Measurements from ENCODE around the gene CHPF.

Gene CHPF

GRCh38 chr2:219573166-219573565 is 29.6 kb upstream of the CHPF start:
- no peaks in the 10 kb centered on the region for H3K27me3 ChIP-seq (ENCODE audit: low read length)
- no peaks in the 10 kb centered on the region for H3K9me3 ChIP-seq (ENCODE audit: insufficient read depth, low read length)
- H3K4me2 ChIP-seq (ENCODE audit: low read depth, low read length, poor library complexity, severe bottlenecking), result no peak overlapping the region

GRCh38 chr2:219572237-219573001 is 28.8 kb upstream of the CHPF start, which contains the start of gene INHA:
INHA (plus strand) TSS chr2:219572310; CDS start chr2:219572375, 65 bp downstream.
- Histone ChIP-seq H3K4me3 (ENCODE audit: insufficient read depth, low read length, poor library complexity, severe bottlenecking) (no peak within 1 kb of the TSS), H3F3A (ENCODE audit: insufficient read depth) (no peaks in the 10 kb centered on the region), H3K9me2 (replicated peaks; ENCODE audit: insufficient read depth, low read length) (no peaks in the 10 kb centered on the region), H3K4me2 (ENCODE audit: low read depth, low read length, poor library complexity, severe bottlenecking) (no peak within 1 kb of the TSS), H3K36me3 (ENCODE audit: low read length) (no peaks in the 10 kb centered on the region), H3K27me3 (ENCODE audit: low read length) (no peaks in the 10 kb centered on the region), H3K27ac (ENCODE audit: low read depth, low read length) (no peak within 1 kb of the TSS), H3K79me2 (ENCODE audit: insufficient read depth, low read length) (no peaks in the 10 kb centered on the region), H4K20me1 (ENCODE audit: low read depth, low read length) (no peaks in the 10 kb centered on the region), H2AFZ (ENCODE audit: low read depth, low read length, severe bottlenecking) (no peak within 1 kb of the TSS), H3K9ac (ENCODE audit: low read length) (no peak within 1 kb of the TSS), H3K9me3 (ENCODE audit: insufficient read depth, low read length) (no peaks in the 10 kb centered on the region)
- TF ChIP-seq CTCF (IDR thresholded peaks at IDR 0.05; ENCODE audit: insufficient read depth, low read length, poor library complexity, severe bottlenecking), result no peak
- TF ChIP-seq EZH2phosphoT487 (conservative IDR thresholded peaks at IDR 0.05; ENCODE audit: low read length), result no peak

More at GRCh38 chr2:219573166-219573565, 29.6 kb upstream of the CHPF start:
- H3K9ac ChIP-seq (ENCODE audit: low read length), result no peak overlapping the region
- H3K9me2 ChIP-seq (replicated peaks; ENCODE audit: insufficient read depth, low read length), result no peaks in the 10 kb centered on the region
- no peak overlapping the region for H3K27ac ChIP-seq (ENCODE audit: low read depth, low read length)
- no peaks in the 10 kb centered on the region for H3K79me2 ChIP-seq (ENCODE audit: insufficient read depth, low read length)
- H2AFZ ChIP-seq (ENCODE audit: low read depth, low read length, severe bottlenecking), result no peak overlapping the region
- H3K4me3 ChIP-seq (ENCODE audit: insufficient read depth, low read length, poor library complexity, severe bottlenecking), result no peak overlapping the region
- H3F3A ChIP-seq (ENCODE audit: insufficient read depth), result no peaks in the 10 kb centered on the region
- TF ChIP-seq CTCF (IDR thresholded peaks at IDR 0.05; ENCODE audit: insufficient read depth, low read length, poor library complexity, severe bottlenecking) (no peak), EZH2phosphoT487 (conservative IDR thresholded peaks at IDR 0.05; ENCODE audit: low read length) (no peak)
- H4K20me1 ChIP-seq (ENCODE audit: low read depth, low read length), result no peaks in the 10 kb centered on the region
- no peaks in the 10 kb centered on the region for H3K36me3 ChIP-seq (ENCODE audit: low read length)

DNA sequence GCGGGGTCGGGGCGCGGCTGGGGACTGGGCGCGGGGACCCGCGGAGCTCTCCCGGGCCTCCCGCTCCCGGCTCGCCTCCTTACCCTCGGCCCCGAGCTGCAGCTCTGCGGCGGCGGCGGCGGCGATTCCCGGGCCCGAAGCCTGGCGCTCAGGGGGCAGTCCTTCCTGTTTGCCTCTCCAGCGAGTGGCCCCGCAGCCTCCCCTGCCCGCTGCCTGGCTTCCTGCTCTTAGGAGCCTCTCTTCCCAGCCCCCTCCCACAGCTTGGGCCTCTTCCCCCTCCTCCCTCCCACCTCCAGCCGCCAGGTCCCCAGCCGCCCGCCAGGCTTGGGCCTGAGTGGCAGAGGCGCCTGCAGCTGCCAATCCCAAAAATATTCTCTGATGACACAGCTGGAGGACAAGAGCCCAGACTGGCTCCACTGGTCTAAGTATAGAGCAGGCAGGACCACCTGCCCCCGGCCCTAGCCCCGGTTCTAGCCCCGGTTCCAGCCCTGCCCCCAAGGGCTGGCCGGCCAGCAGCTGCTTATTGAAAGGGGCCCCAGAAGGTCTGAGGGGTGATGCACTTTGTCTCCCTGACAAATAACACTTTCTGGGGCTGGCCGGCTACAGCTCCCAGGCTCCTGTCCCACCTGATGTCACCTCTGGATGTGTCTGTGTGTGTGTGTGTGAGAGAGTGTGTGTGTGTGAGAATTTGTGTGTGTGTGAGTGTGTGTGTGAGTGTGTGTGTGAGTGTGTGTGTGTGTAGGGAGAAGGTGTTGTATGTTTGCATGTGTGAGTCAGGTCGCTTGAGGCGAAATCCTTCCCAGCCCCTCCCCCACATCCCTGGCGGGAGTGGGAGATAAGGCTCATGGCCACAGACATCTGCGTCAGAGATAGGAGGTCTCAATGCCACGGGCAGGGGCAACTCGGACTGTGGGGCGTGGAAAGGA is 28.0 kb upstream of the CHPF start, which contains the start of gene OBSL1:
TSS of gene OBSL1 (minus strand) at position 229 of the 926 bp plus-strand sequence. CDS start 307 bp downstream, outside the sequence.
- no peaks in the 10 kb centered on the region for H3K36me3 ChIP-seq (ENCODE audit: low read length)
- H3K9me2 ChIP-seq (replicated peaks; ENCODE audit: insufficient read depth, low read length), result no peaks in the 10 kb centered on the region
- no peaks in the 10 kb centered on the region for H3K27me3 ChIP-seq (ENCODE audit: low read length)
- no peaks in the 10 kb centered on the region for H3F3A ChIP-seq (ENCODE audit: insufficient read depth)
- no peak within 1 kb of the TSS for H3K4me3 ChIP-seq (ENCODE audit: insufficient read depth, low read length, poor library complexity, severe bottlenecking)
- H3K4me2 ChIP-seq (ENCODE audit: low read depth, low read length, poor library complexity, severe bottlenecking), result no peak within 1 kb of the TSS
- H3K9me3 ChIP-seq (ENCODE audit: insufficient read depth, low read length), result no peaks in the 10 kb centered on the region
- H3K79me2 ChIP-seq (ENCODE audit: insufficient read depth, low read length), result no peaks in the 10 kb centered on the region
- H2AFZ ChIP-seq (ENCODE audit: low read depth, low read length, severe bottlenecking), result no peak within 1 kb of the TSS
- H3K9ac ChIP-seq (ENCODE audit: low read length), result no peak within 1 kb of the TSS
- TF ChIP-seq CTCF (IDR thresholded peaks at IDR 0.05; ENCODE audit: insufficient read depth, low read length, poor library complexity, severe bottlenecking) (no peak), EZH2phosphoT487 (conservative IDR thresholded peaks at IDR 0.05; ENCODE audit: low read length) (no peak)
- H4K20me1 ChIP-seq (ENCODE audit: low read depth, low read length), result no peaks in the 10 kb centered on the region
- H3K27ac ChIP-seq (ENCODE audit: low read depth, low read length), result no peak within 1 kb of the TSS

All from SU-DHL-6 (cell line).